Measurements from ENCODE around the gene ALG14. TPM values are rescaled to one million over a fixed set of nuclear protein-coding genes. Genes with fewer than 3 reads are reported as not detected.

The ALG14 gene
- total and polyA plus RNA-seq, 2 donors (not counting 1 experiment from before 2014, with no cell fraction given) = 3.5 to 3.8 TPM

- H3K27ac ChIP-seq (ENCODE audit: insufficient read depth, low read length) = no peak overlapping the region
- no peak overlapping the region for H3K9ac ChIP-seq (ENCODE audit: insufficient read depth, low read length)
- no peak overlapping the region for H3K4me2 ChIP-seq (ENCODE audit: extremely low read depth, insufficient read depth, low read length)
- H3K79me2 ChIP-seq (ENCODE audit: control insufficient read depth, insufficient read depth, low read length) = no peaks in the 10 kb centered on the region
- no peak for DNase-seq (ENCODE audit: low read depth in 2 of 2)
- H4K20me1 ChIP-seq (ENCODE audit: control insufficient read depth, extremely low read depth, insufficient read depth, low read length) = no peaks in the 10 kb centered on the region
- H3K36me3 ChIP-seq (ENCODE audit: control insufficient read depth, insufficient read depth, low read length) = no peaks in the 10 kb centered on the region
- H3K27me3 ChIP-seq (ENCODE audit: control insufficient read depth, insufficient read depth, low read length) = peaks cover 11% of the 10 kb centered on the region
- no peak for TF ChIP-seq CTCF (conservative IDR thresholded peaks at IDR 0.05 in 1 of 2, IDR thresholded peaks at IDR 0.05 in 1 of 2; ENCODE audit: low read depth in 1 of 2, low read length in 2 of 2)
- no peak for TF ChIP-seq EZH2 (IDR thresholded peaks at IDR 0.05; ENCODE audit: low read length, missing control alignments)
- peaks cover 3% of the 10 kb centered on the region for H3K4me1 ChIP-seq (ENCODE audit: control insufficient read depth, extremely low read depth, insufficient read depth, low read length)
- H2AFZ ChIP-seq (ENCODE audit: low read length) = no peak overlapping the region
- H3K9me3 ChIP-seq (ENCODE audit: control insufficient read depth, insufficient read depth, low read depth, low read length) = no peaks in the 10 kb centered on the region
- H3K4me3 ChIP-seq (replicated peaks in 1 of 4; ENCODE audit: control extremely low read depth in 1 of 4, insufficient read depth in 1 of 4, low read depth in 3 of 4, low read length in 4 of 4) = no peak overlapping the region
Measured at GRCh38 chr1:95085376-95085775, 12.6 kb upstream of the ALG14 start.

GRCh38 chr1:95084317-95085176 is 11.8 kb upstream of the ALG14 start:
- H3K27me3 ChIP-seq (ENCODE audit: control insufficient read depth, insufficient read depth, low read length) = peaks cover 16% of the 10 kb centered on the region
- no peaks in the 10 kb centered on the region for H3K36me3 ChIP-seq (ENCODE audit: control insufficient read depth, insufficient read depth, low read length)
- H4K20me1 ChIP-seq (ENCODE audit: control insufficient read depth, extremely low read depth, insufficient read depth, low read length) = no peaks in the 10 kb centered on the region
- TF ChIP-seq EZH2 (IDR thresholded peaks at IDR 0.05; ENCODE audit: low read length, missing control alignments) (no peak), CTCF (conservative IDR thresholded peaks at IDR 0.05 in 1 of 2, IDR thresholded peaks at IDR 0.05 in 1 of 2; ENCODE audit: low read depth in 1 of 2, low read length in 2 of 2) (peak; percentile 47 to 68)
- no peak overlapping the region for H3K9ac ChIP-seq (ENCODE audit: insufficient read depth, low read length)
- H3K79me2 ChIP-seq (ENCODE audit: control insufficient read depth, insufficient read depth, low read length) = no peaks in the 10 kb centered on the region
- no peaks in the 10 kb centered on the region for H3K9me3 ChIP-seq (ENCODE audit: control insufficient read depth, insufficient read depth, low read depth, low read length)
- H3K4me2 ChIP-seq (ENCODE audit: extremely low read depth, insufficient read depth, low read length) = no peak overlapping the region
- peaks cover 3% of the 10 kb centered on the region for H3K4me1 ChIP-seq (ENCODE audit: control insufficient read depth, extremely low read depth, insufficient read depth, low read length)
- no peak overlapping the region for H3K27ac ChIP-seq (ENCODE audit: insufficient read depth, low read length)
- H2AFZ ChIP-seq (ENCODE audit: low read length) = no peak overlapping the region
- peak; percentile 17 to 49 for DNase-seq (ENCODE audit: low read depth in 2 of 2)
- H3K4me3 ChIP-seq (replicated peaks in 1 of 4; ENCODE audit: control extremely low read depth in 1 of 4, insufficient read depth in 1 of 4, low read depth in 3 of 4, low read length in 4 of 4) = no peak overlapping the region

- peaks cover 21% of the 10 kb centered on the region for H3K27me3 ChIP-seq (ENCODE audit: control insufficient read depth, insufficient read depth, low read length)
- no peak overlapping the region for H3K4me2 ChIP-seq (ENCODE audit: extremely low read depth, insufficient read depth, low read length)
- H3K9ac ChIP-seq (ENCODE audit: insufficient read depth, low read length) = no peak overlapping the region
- no peak for DNase-seq (ENCODE audit: low read depth in 2 of 2)
- H3K4me1 ChIP-seq (ENCODE audit: control insufficient read depth, extremely low read depth, insufficient read depth, low read length) = no peaks in the 10 kb centered on the region
- H3K4me3 ChIP-seq (replicated peaks in 1 of 4; ENCODE audit: control extremely low read depth in 1 of 4, insufficient read depth in 1 of 4, low read depth in 3 of 4, low read length in 4 of 4) = no peak overlapping the region
- H4K20me1 ChIP-seq (ENCODE audit: control insufficient read depth, extremely low read depth, insufficient read depth, low read length) = no peaks in the 10 kb centered on the region
- TF ChIP-seq EZH2 (IDR thresholded peaks at IDR 0.05; ENCODE audit: low read length, missing control alignments) (no peak), CTCF (conservative IDR thresholded peaks at IDR 0.05 in 1 of 2, IDR thresholded peaks at IDR 0.05 in 1 of 2; ENCODE audit: low read depth in 1 of 2, low read length in 2 of 2) (no peak)
- no peaks in the 10 kb centered on the region for H3K36me3 ChIP-seq (ENCODE audit: control insufficient read depth, insufficient read depth, low read length)
- H3K9me3 ChIP-seq (ENCODE audit: control insufficient read depth, insufficient read depth, low read depth, low read length) = no peaks in the 10 kb centered on the region
- no peak overlapping the region for H2AFZ ChIP-seq (ENCODE audit: low read length)
- H3K27ac ChIP-seq (ENCODE audit: insufficient read depth, low read length) = no peak overlapping the region
- H3K79me2 ChIP-seq (ENCODE audit: control insufficient read depth, insufficient read depth, low read length) = no peaks in the 10 kb centered on the region
Measured at GRCh38 chr1:95080879-95081278, 8.1 kb upstream of the ALG14 start.
